Measurements from ENCODE around the gene STX1A. TPM values are rescaled to one million over a fixed set of nuclear protein-coding genes. Genes with fewer than 3 reads are reported as not detected.
"Not testable (repeated sequence)": the region's sequence is repeated elsewhere in the genome, so short reads cannot be mapped to it uniquely, and the experiment has no call there.

STX1A gene
- polyA plus RNA-seq, 3 donors: 3.8 to 7.5 (median 4.0) TPM

- H3K27ac ChIP-seq (ENCODE audit: low read depth, low read length): no peak overlapping the region
- 0 to 1% (median 1%) methylated on average over 24 of the region's 24 CpGs for WGBS, 3 donors
These were observed 18.7 kb upstream of the STX1A start for GRCh38 chr7:73738220-73738611.

DNA sequence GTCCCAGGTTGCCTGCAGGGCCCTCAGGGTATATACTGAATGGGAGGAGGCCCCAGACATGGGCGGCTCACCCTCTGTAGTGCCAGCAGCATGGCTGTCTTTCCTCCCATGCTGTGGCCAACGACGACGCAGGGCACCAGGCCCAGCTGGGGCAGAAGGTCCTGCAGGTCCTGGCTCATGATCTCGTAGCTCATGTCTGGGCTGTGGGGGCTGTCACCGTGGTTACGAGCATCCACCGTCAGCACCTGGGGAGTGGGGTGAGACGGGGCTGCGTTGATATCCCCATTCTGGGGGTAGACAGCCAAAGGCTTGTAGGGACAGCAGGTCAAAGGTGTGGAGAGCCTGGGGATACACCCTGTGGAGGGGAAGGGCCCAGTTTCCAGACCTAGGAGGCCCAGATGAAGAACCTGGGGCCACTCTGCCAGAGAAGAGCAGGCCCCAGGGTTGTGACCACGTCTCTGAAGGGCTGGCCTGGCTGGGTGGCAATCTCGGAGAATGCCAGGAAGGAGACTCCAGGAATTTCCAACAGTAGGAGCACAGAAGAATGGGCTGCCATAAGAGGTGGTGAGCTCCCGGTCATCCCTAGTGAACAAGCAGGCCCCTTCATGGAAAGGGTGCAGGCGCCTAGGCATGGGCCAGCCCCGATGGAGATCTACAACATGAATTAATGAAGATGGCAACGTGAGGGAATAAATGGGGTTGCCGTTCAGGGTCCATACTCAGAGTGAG is 18.2 kb upstream of the STX1A start:
- WGBS, 3 donors: 70 to 79% (median 79%) methylated on average over 17 of the region's 17 CpGs
- H3K27ac ChIP-seq (ENCODE audit: low read depth, low read length): no peak overlapping the region

- 93 to 95% (median 93%) methylated on average over 14 of the region's 14 CpGs for WGBS, 3 donors
- no peak overlapping the region for H3K27ac ChIP-seq (ENCODE audit: low read depth, low read length)
These were observed 17.4 kb upstream of the STX1A start for GRCh38 chr7:73736885-73737284.

DNA sequence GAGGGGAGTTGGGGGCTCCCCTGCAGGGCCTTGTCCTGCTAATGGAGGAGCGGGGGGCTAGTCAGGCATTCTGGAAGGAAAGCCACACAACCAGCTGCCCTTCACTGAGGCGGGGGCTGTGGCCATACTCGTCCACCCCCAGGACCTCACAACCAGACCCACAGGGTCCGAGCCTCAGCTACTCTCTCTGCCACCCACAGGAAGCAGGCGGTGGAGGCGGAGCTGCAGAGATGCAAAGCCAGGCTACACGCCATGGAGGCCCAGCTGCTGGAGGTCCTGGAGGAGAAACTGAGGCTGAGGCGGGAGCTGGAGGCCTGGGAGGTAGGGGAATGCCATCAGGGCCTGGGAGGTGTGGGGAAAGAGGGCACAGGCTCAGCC is 16.0 kb upstream of the STX1A start:
- 92 to 97% (median 92%) methylated on average over 8 of the region's 8 CpGs for WGBS, 3 donors
- no peak overlapping the region for H3K27ac ChIP-seq (ENCODE audit: low read depth, low read length)

GRCh38 chr7:73734619-73735527 is 15.4 kb upstream of the STX1A start:
- no peak overlapping the region for H3K27ac ChIP-seq (ENCODE audit: low read depth, low read length)
- WGBS, 3 donors: 57 to 66% (median 60%) methylated on average over 16 of the region's 16 CpGs

GRCh38 chr7:73732397-73732796 is 12.9 kb upstream of the STX1A start:
- 62 to 88% (median 72%) methylated on average over 2 of the region's 2 CpGs for WGBS, 3 donors
- no peak overlapping the region for H3K27ac ChIP-seq (ENCODE audit: low read depth, low read length)

DNA sequence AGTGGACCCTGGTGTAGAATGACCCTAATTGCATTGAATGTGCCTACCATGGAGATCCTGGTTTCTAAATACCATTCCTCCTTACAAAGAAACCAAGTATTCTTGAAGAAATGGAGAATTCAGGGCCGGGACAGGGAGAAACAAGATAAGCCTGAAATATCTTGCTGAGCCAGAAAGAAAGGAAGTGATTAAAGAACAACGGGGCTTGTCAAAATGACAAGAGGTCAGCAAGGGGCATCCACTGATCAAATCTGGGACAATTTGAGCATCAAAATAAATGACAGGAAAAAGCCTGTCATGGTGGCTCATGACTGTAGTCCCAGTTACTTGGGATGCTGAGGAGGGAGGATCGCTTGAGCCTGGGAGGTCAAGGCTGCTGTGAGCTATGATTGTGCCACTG is 11.0 kb upstream of the STX1A start:
- H3K27ac ChIP-seq (ENCODE audit: low read depth, low read length): no peak overlapping the region
- 19 to 39% (median 35%) methylated on average over 3 of the region's 3 CpGs for WGBS, 3 donors

DNA sequence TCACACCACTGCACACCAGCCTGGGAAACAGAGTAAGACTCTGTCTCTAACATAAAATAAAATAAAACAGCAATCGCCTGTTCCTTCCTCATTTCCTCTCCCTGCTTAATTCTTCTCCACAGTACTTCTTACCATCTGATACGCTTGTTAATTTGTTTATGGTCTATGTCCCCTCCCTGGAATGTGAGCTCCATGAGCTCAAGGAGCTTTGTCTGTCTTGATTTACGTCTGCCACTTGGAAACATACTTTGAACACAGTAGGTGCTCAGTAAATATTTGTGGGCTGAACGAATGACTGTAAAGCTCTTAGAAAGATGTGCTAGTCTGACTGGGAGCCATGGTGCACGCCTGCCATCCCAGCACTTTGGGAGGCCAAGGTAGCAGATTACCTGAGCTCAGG is 9.1 kb upstream of the STX1A start:
- no peak overlapping the region for H3K27ac ChIP-seq (ENCODE audit: low read depth, low read length)

GRCh38 chr7:73727952-73728351 is 8.5 kb upstream of the STX1A start:
- 61 to 77% (median 66%) methylated on average over 3 of the region's 3 CpGs for WGBS, 3 donors
- no peak overlapping the region for H3K27ac ChIP-seq (ENCODE audit: low read depth, low read length)

More for the DNA sequence above, 9.1 kb upstream of the STX1A start:
- WGBS, 3 donors: 57 to 65% (median 62%) methylated on average over 5 of the region's 5 CpGs

DNA sequence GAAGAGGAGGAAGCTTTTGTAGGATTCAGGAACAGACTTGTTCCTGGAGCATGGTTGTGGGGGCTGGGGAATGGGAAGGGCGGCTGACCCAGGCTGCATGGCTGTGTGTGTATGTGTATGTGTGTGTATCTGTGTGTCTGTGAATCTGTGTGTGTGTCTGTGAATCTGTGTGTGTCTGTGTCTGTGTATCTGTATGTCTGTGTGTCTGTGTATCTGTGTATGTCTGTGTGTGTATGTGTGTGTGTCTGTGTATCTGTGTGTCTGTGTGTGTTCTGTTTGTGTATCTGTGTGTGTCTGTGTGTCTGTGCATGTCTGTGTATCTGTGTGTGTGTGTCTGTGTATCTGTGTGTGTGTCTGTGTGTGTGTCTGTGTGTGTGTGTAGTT is 6.6 kb upstream of the STX1A start:
- WGBS, 3 donors: 45 to 86% (median 63%) methylated on average over 1 of the region's 1 CpG
- no peak overlapping the region for H3K27ac ChIP-seq (ENCODE audit: low read depth, low read length)

- H3K27ac ChIP-seq (ENCODE audit: low read depth, low read length): no peak overlapping the region
- WGBS, 3 donors: 87 to 95% (median 91%) methylated on average over 3 of the region's 3 CpGs
These were observed 4.3 kb upstream of the STX1A start for GRCh38 chr7:73723813-73724212.

GRCh38 chr7:73722785-73723184 is 3.3 kb upstream of the STX1A start:
- no peak overlapping the region for H3K27ac ChIP-seq (ENCODE audit: low read depth, low read length)
- WGBS, 3 donors: 60 to 66% (median 61%) methylated on average over 6 of the region's 6 CpGs

- WGBS, 3 donors: 78 to 86% (median 81%) methylated on average over 4 of the region's 4 CpGs
- not testable (repeated sequence) for H3K27ac ChIP-seq (ENCODE audit: low read depth, low read length)
These were observed 2.7 kb upstream of the STX1A start for GRCh38 chr7:73722182-73722581.

- 17 to 68% (median 35%) methylated on average over 3 of the region's 3 CpGs for WGBS, 3 donors
- H3K27ac ChIP-seq (ENCODE audit: low read depth, low read length): no peak overlapping the region
These were observed 1.9 kb upstream of the STX1A start for GRCh38 chr7:73721377-73721817.

GRCh38 chr7:73720443-73720842 is 974 bp upstream of the STX1A start:
- H3K27ac ChIP-seq (ENCODE audit: low read depth, low read length): not testable (repeated sequence)
- WGBS, 3 donors: 92 to 97% (median 95%) methylated on average over 9 of the region's 9 CpGs

- no peak overlapping the region for H3K27ac ChIP-seq (ENCODE audit: low read depth, low read length)
- WGBS, 3 donors: 12 to 15% (median 14%) methylated on average over 12 to 13 of the region's 16 CpGs
These were observed 319 bp upstream of the STX1A start for GRCh38 chr7:73719806-73720169.

DNA sequence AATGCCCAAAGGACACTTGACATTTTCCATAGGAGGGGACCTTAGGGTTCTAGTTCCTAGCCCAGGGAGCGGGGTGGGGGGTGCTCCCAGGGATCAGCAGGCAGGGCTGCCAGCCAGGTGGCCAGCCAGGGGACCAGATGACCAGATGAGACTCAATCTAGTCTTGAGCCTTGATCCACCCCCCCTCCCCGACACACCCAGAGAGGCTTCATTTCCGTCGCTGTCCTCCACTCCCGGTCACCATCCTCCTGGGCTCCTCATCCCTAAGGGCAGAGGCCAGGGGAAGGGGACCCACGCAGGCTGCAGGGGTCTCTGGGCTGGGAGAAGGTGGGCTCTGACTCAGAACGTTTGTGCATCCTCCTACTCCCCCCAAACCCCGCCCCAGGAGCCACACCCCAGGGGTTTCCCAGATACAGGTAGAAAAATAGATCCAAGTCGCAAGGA is 1.0 kb downstream of the STX1A start:
- no peak overlapping the region for H3K27ac ChIP-seq (ENCODE audit: low read depth, low read length)
- 31 to 61% (median 36%) methylated on average over 9 of the region's 9 CpGs for WGBS, 3 donors

DNA sequence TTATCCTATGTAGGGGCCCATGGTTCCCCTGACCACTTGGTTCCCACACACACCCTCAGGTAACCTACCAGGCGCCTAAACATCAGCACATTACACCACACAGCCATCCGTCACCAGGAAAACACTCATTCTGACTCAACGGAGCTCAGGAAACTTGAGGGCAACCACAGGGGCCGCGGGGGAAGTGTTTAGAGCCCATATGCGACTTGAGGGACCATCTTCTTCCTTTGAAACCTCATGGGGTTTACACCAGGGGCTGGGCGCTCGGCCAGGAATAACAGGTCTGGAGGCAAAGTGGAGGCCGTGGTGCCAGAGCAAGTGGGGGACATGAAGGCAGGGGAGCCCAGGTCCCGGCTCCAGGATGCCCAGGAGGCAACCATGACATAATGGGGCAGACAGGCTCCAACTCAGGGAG is 1.5 kb downstream of the STX1A start:
- WGBS, 3 donors: 37 to 74% (median 44%) methylated on average over 10 of the region's 10 CpGs
- H3K27ac ChIP-seq (ENCODE audit: low read depth, low read length): no peak overlapping the region

DNA sequence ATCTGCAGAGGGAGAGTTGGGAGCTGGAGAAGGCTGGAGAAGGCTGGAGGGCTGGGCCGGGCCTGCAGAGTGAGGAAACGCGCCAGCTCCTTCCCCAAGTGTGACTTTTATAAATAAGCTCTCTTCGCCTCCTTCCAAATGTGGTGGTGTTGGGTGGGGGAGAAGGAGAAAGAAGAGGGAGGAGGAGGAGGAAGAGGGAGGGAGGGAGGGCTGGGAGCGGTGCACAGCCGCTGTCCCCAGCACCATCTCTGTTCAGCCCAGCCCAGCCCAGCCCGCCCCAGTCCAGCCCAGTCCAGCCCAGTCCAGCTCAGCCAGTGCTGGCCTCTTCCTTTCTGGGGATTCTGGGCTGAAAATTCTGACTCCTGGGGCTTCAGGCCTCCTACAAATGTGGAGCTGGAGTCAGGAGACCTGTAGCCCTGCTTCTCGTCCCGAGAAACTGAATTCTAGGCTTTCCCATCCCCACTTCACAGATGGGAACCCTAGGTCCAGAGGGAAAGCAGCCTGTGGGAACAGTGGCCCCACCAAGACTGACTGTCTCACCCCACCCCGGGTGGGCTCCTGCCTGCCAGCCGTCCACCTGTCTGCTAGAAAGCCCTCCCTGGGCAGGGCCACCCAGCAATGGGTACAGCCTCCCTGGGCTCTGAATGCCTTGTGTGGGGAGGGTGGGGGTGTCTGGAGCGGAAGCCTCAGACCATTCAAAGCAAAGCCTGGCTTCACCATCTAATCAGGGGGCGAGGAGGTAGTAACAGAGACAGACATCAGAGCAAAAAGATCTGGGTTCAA is 2.3 kb downstream of the STX1A start:
- no peak overlapping the region for H3K27ac ChIP-seq (ENCODE audit: low read depth, low read length)

More for the DNA sequence above, 2.3 kb downstream of the STX1A start:
- 60 to 82% (median 61%) methylated on average over 13 of the region's 13 CpGs for WGBS, 3 donors
